B cell (primary cell): ENCODE results near the gene HOXA5. TPM values are rescaled to one million over a fixed set of nuclear protein-coding genes. Genes with fewer than 3 reads are reported as not detected.

Experiments used
- ATAC-seq: fragments of 200-7000 bp; cut with Tn5 transposase; one replicate; pipeline ENCODE4 v1.10.0; 2021; ENCODE audit warnings: low read depth, mild to moderate bottlenecking, moderate number of reproducible peaks, moderate library complexity
- CTCF ChIA-PET: fragments of 350-600 bp; sonication (Branson Sonifier 250); formaldehyde crosslinking; loops from one replicate; lab custom pipeline; 2021; ENCODE audit warnings: antibody characterized with exemption, inconsistent platforms; lab: Charles Lee
- POLR2A ChIA-PET: fragments of 350-600 bp; sonication (Branson Sonifier 250); formaldehyde crosslinking; loops from one replicate; lab custom pipeline; 2021; ENCODE audit warnings: antibody characterized with exemption; lab: Charles Lee
- DNase-seq: peaks from one replicate; pipeline ENCODE4 v3.0.0; 2013
- H2AFZ ChIP-seq: 2 replicates; pipeline ENCODE4 v1.6.1; 2012; ENCODE audit warnings: mild to moderate bottlenecking, low read depth, low read length; ENCODE audit not compliant: insufficient read depth, poor library complexity, severe bottlenecking
- H3K27ac ChIP-seq, 2 donors: 1 replicate in 1 of 2; 2 replicates in 1 of 2; pipeline ENCODE4 v1.5.1; 2012 to 2013; ENCODE audit warnings: low read length in 2 of 2, mild to moderate bottlenecking in 2 of 2, moderate library complexity in 1 of 2
- H3K27me3 ChIP-seq, 4 experiments: fragments of 200-600 bp in 1 of 4; sonication (generic) in 1 of 4; replicated peaks in 1 of 4; 1 replicate in 2 of 4; 2 replicates in 2 of 4; pipeline versions ENCODE4 v1.6.1 to v1.7.0; 2013 to 2016; ENCODE audit warnings: low read length in 3 of 4, mild to moderate bottlenecking in 2 of 4, mixed read lengths in 1 of 4, moderate library complexity in 1 of 4; ENCODE audit not compliant: insufficient read depth in 4 of 4, control insufficient read depth in 3 of 4; ENCODE audit errors: control extremely low read depth in 1 of 4
- H3K36me3 ChIP-seq, 2 experiments: replicated peaks in 1 of 2; 1 replicate in 1 of 2; 2 replicates in 1 of 2; pipeline versions ENCODE4 v1.6.1 to v1.7.1; 2013; ENCODE audit warnings: low read length in 1 of 2; ENCODE audit not compliant: insufficient read depth in 2 of 2, control insufficient read depth in 1 of 2; ENCODE audit errors: control extremely low read depth in 1 of 2, extremely low read depth in 1 of 2
- H3K4me1 ChIP-seq, 2 donors: fragments of 200-600 bp in 1 of 2; sonication (generic) in 1 of 2; 1 replicate in 1 of 2; 2 replicates in 1 of 2; pipeline versions ENCODE4 v1.5.1 to v1.6.1; 2013 to 2017; ENCODE audit warnings: low read length in 2 of 2; ENCODE audit not compliant: control insufficient read depth in 2 of 2, insufficient read depth in 2 of 2
- H3K4me2 ChIP-seq: replicated peaks from 2 replicates; pipeline ENCODE3; 2012; ENCODE audit warnings: mild to moderate bottlenecking, low read depth, low read length; ENCODE audit not compliant: poor library complexity, severe bottlenecking
- H3K4me3 ChIP-seq, 5 experiments: fragments of 200-600 bp in 1 of 5; sonication (generic) in 1 of 5; 1 replicate in 3 of 5; 2 replicates in 2 of 5; pipeline versions ENCODE4 v1.5.1 to v1.7.0; 2011 to 2016; ENCODE audit warnings: low read length in 4 of 5, mild to moderate bottlenecking in 4 of 5, low read depth in 2 of 5, control low read depth in 1 of 5, moderate library complexity in 1 of 5; ENCODE audit not compliant: insufficient read depth in 1 of 5; ENCODE audit errors: control extremely low read depth in 1 of 5, extremely low read depth in 1 of 5
- H3K79me2 ChIP-seq: fragments of 200-600 bp; sonication (generic); one replicate; pipeline ENCODE4 v1.6.0; 2016; ENCODE audit warnings: low read length; ENCODE audit not compliant: control insufficient read depth, insufficient read depth
- H3K9ac ChIP-seq: fragments of 200-600 bp; sonication (generic); 2 replicates; pipeline ENCODE4 v1.6.1; 2017; ENCODE audit warnings: mild to moderate bottlenecking, low read length, moderate library complexity
- H3K9me3 ChIP-seq, 3 donors: one replicate each; pipeline versions ENCODE4 v1.6.1 to v1.7.1; 2013; ENCODE audit warnings: low read length in 2 of 3; ENCODE audit not compliant: control insufficient read depth in 2 of 3, insufficient read depth in 1 of 3; ENCODE audit errors: control extremely low read depth in 1 of 3
- H4K20me1 ChIP-seq: 2 replicates; pipeline ENCODE4 v1.6.0; 2012; ENCODE audit warnings: mild to moderate bottlenecking, low read length; ENCODE audit not compliant: insufficient read depth, control insufficient read depth, poor library complexity, severe bottlenecking
- H3K27ac Mint-ChIP-seq: one replicate; pipeline ENCODE4 v1.8.0; 2021; ENCODE audit warnings: mixed read lengths
- H3K27me3 Mint-ChIP-seq: one replicate; pipeline ENCODE4 v1.8.0; 2021; ENCODE audit warnings: mixed read lengths
- H3K4me1 Mint-ChIP-seq: one replicate; pipeline ENCODE4 v1.8.0; 2021; ENCODE audit warnings: mixed read lengths
- H3K4me3 Mint-ChIP-seq: one replicate; pipeline ENCODE4 v1.8.0; 2021; ENCODE audit warnings: mixed read lengths
- H3K9me3 Mint-ChIP-seq: one replicate; pipeline ENCODE4 v1.8.0; 2022; ENCODE audit warnings: mixed read lengths; ENCODE audit not compliant: insufficient read depth
- CTCF ChIP-seq: fragments of 200-600 bp; IDR thresholded peaks from one replicate; pipeline ENCODE4 v1.8.0; 2022; ENCODE audit warnings: antibody characterized with exemption, mild to moderate bottlenecking
- EZH2 ChIP-seq: IDR thresholded peaks from 2 replicates; pipeline ENCODE4 v1.6.1; 2012; ENCODE audit warnings: borderline replicate concordance, low read depth, mild to moderate bottlenecking, moderate library complexity, low read length; ENCODE audit not compliant: insufficient read depth, poor library complexity, severe bottlenecking
- WGBS: methylation state at CpG from one replicate; pipeline ENCODE4 v1.1.5; 2013; ENCODE audit warnings: missing lambda C conversion rate; ENCODE audit not compliant: insufficient coverage; 5-methylcytosine and 5-hydroxymethylcytosine counted together
- intact Hi-C: fragments of 100-400 bp; cut with micrococcal nuclease; formaldehyde crosslinking; loops from one replicate; pipeline ENCODE4 v1.10.0; 2022
- polyA plus RNA-seq: library from polyadenylated mRNA; depleted of rRNA; stranded (reverse); fragments of >200 nt; gene quantifications from 2 replicates; pipeline ENCODE4 v1.2.3, GENCODE V29; 2012
- total RNA-seq, 2 donors: library from RNA; stranded (reverse); fragments of 120-200 nt in 1 of 2; gene quantifications; 1 replicate in 1 of 2; 2 replicates in 1 of 2; pipeline versions ENCODE4 v1.2.3 to v1.2.4, GENCODE V29; 2013 to 2022

The HOXA5 gene
- total and polyA plus RNA-seq, 2 donors (not counting 1 experiment from before 2014, with no cell fraction given), result not detected

GRCh38 chr7:27152816-27153442 is 9.4 kb upstream of the HOXA5 start:
- Histone ChIP-seq H3K36me3 (no peaks in the 10 kb centered on the region), H3K9ac (no peak overlapping the region), H3K4me1 (peaks cover 64 to 77% of the 10 kb centered on the region in 2 donors), H3K4me2 (peak overlapping the region; percentile 79), H3K27me3 (peaks cover 1 to 98% (median 89%) of the 10 kb centered on the region in 4 experiments), H4K20me1 (peaks cover 10% of the 10 kb centered on the region), H3K9me3 (peaks cover 0 to 89% (median 18%) of the 10 kb centered on the region in 3 donors), H2AFZ (no peak overlapping the region), H3K27ac (no peak overlapping the region), H3K4me3 (no peak overlapping the region), H3K79me2 (no peaks in the 10 kb centered on the region)
- no peak overlapping the region for H3K4me3 Mint-ChIP-seq
- TF ChIP-seq CTCF (no peak), EZH2 (no peak)
- H3K4me1 Mint-ChIP-seq, result peaks cover 44% of the 10 kb centered on the region
- no peaks in the 10 kb centered on the region for H3K9me3 Mint-ChIP-seq
- ChIA-PET CTCF (interaction anchor here (0.8 to 6.9 kb wide), 5 partner anchors 9 to 1298 kb away, joined by 3 to 52 read pairs (median 3); no protein-coding TSS in a partner anchor), POLR2A (no interaction called here)
- whole genome bisulfite sequencing, result 18% methylated on average over 12 of the region's 22 CpGs
- ATAC-seq (no peak), DNase-seq (no peak)
- intact Hi-C loops, result loop anchor here (5.0 kb wide), 1 partner anchor 34 kb away; the partner anchor contains the start of gene HOXA11
- peaks cover 71% of the 10 kb centered on the region for H3K27me3 Mint-ChIP-seq
- no peak overlapping the region for H3K27ac Mint-ChIP-seq
